ENCODE data around the gene KBTBD2. TPM values are rescaled to one million over a fixed set of nuclear protein-coding genes. Genes with fewer than 3 reads are reported as not detected.
"Not testable (repeated sequence)": the region's sequence is repeated elsewhere in the genome, so short reads cannot be mapped to it uniquely, and the experiment has no call there.

The KBTBD2 gene
- total and polyA plus RNA-seq, 4 donors, result 8.5 to 49.8 (median 28.4) TPM

- 0% methylated on average over 8 of the region's 8 CpGs for WGBS, 2 donors
- Histone ChIP-seq H3K27me3 (ENCODE audit: control insufficient read depth in 1 of 2, insufficient read depth in 2 of 2, low read length in 1 of 2) (no peaks in the 10 kb centered on the region), H3K9me3 (ENCODE audit: control insufficient read depth, low read length) (no peaks in the 10 kb centered on the region), H3K27ac (ENCODE audit: low read depth in 1 of 2, low read length in 2 of 2) (peak overlapping the region; percentile 61 to 95), H3K4me1 (ENCODE audit: control insufficient read depth in 1 of 2, insufficient read depth in 2 of 2, low read length in 2 of 2) (no peaks in the 10 kb centered on the region), H3K4me3 (ENCODE audit: low read length in 2 of 2) (peak overlapping the region; percentile 81 to 99), H3K36me3 (ENCODE audit: control insufficient read depth in 1 of 2, insufficient read depth in 2 of 2, low read length in 1 of 2) (no peaks in the 10 kb centered on the region)
- no peak for ATAC-seq (ENCODE audit: low FRiP score)
- intact Hi-C loops (cut with DNase I), result loop anchor here (5.0 kb wide), 2 partner anchors 47 to 172 kb away; partner anchors contain the start of gene NT5C3A (in 1 of the 2)
- no peak for DNase-seq
Measured at GRCh38 chr7:32890793-32891042, 842 bp downstream of the KBTBD2 start.

DNA sequence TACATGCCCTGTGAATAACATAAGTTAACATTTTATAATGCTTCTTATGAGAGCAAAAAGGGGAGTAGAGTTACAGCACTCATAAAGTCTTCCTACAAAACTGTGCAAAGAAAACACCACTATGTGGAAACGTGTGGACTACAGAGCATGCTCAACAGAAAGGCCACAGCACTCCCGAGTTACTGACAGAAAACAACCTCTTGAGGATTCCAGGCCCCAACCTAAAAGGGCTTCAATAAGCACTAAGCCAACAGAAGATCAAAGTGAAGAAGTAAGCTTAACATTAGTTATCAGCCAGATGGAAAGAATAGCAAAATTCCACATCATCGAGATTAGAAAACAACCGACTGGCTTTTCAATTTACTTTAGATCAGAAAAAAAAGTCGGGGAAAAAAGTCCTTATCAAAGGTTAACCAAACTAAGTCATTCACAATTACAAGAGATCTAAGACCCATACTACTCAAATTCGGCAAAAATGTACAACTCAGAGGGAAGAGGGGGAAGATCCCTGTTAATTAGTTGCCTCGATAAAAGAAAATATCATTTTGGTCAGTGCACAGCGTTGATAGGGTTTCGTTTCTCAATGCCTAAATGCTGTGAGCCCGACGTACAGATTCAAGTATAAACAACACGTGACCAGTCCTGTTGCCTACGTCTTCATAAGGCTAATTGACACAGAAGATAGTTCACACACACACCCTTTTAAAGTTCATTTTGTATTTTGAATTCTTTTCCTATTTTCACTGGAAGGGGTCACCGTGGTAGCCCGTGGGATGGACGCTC is 1.4 kb downstream of the KBTBD2 start:
- Histone ChIP-seq H3K27me3 (ENCODE audit: control insufficient read depth in 1 of 2, insufficient read depth in 2 of 2, low read length in 1 of 2) (no peaks in the 10 kb centered on the region), H3K9me3 (ENCODE audit: control insufficient read depth, low read length) (no peaks in the 10 kb centered on the region), H3K36me3 (ENCODE audit: control insufficient read depth in 1 of 2, insufficient read depth in 2 of 2, low read length in 1 of 2) (no peaks in the 10 kb centered on the region), H3K27ac (ENCODE audit: low read depth in 1 of 2, low read length in 2 of 2) (peak overlapping the region; percentile 72 to 95), H3K4me1 (ENCODE audit: control insufficient read depth in 1 of 2, insufficient read depth in 2 of 2, low read length in 2 of 2) (no peaks in the 10 kb centered on the region), H3K4me3 (ENCODE audit: low read length in 2 of 2) (peak overlapping the region; percentile 81 to 99)
- 0 to 1% methylated on average over 16 of the region's 16 CpGs for WGBS, 2 donors
- intact Hi-C loops (cut with DNase I), result loop anchor here (5.0 kb wide), 2 partner anchors 47 to 172 kb away; partner anchors contain the start of gene NT5C3A (in 1 of the 2)
- no peak for ATAC-seq (ENCODE audit: low FRiP score)
- DNase-seq, result no peak

- H3K9me3 ChIP-seq (ENCODE audit: control insufficient read depth, low read length), result no peaks in the 10 kb centered on the region
- no peaks in the 10 kb centered on the region for H3K4me1 ChIP-seq (ENCODE audit: control insufficient read depth in 1 of 2, insufficient read depth in 2 of 2, low read length in 2 of 2)
- DNase-seq, result no peak
- intact Hi-C loops (cut with DNase I), result loop anchor here in 1 of 2 donors (10.0 kb wide), 1 partner anchor 394 kb away; the partner anchor contains the start of genes AVL9 and LSM5
- H3K4me3 ChIP-seq (ENCODE audit: low read length in 2 of 2), result no peak overlapping the region
- H3K27me3 ChIP-seq (ENCODE audit: control insufficient read depth in 1 of 2, insufficient read depth in 2 of 2, low read length in 1 of 2), result no peaks in the 10 kb centered on the region
- H3K27ac ChIP-seq (ENCODE audit: low read depth in 1 of 2, low read length in 2 of 2), result no peak overlapping the region
- 94 to 98% methylated on average over 6 of the region's 6 CpGs for WGBS, 2 donors
- no peak for ATAC-seq (ENCODE audit: low FRiP score)
- no peaks in the 10 kb centered on the region for H3K36me3 ChIP-seq (ENCODE audit: control insufficient read depth in 1 of 2, insufficient read depth in 2 of 2, low read length in 1 of 2)
Measured at GRCh38 chr7:32888505-32888904, 3.1 kb downstream of the KBTBD2 start.

- Histone ChIP-seq H3K27ac (ENCODE audit: low read depth in 1 of 2, low read length in 2 of 2) (no peak overlapping the region), H3K27me3 (ENCODE audit: control insufficient read depth in 1 of 2, insufficient read depth in 2 of 2, low read length in 1 of 2) (no peaks in the 10 kb centered on the region), H3K9me3 (ENCODE audit: control insufficient read depth, low read length) (no peaks in the 10 kb centered on the region), H3K4me3 (ENCODE audit: low read length in 2 of 2) (no peak overlapping the region), H3K4me1 (ENCODE audit: control insufficient read depth in 1 of 2, insufficient read depth in 2 of 2, low read length in 2 of 2) (no peaks in the 10 kb centered on the region), H3K36me3 (ENCODE audit: control insufficient read depth in 1 of 2, insufficient read depth in 2 of 2, low read length in 1 of 2) (no peaks in the 10 kb centered on the region)
- DNase-seq (no peak), ATAC-seq (ENCODE audit: low FRiP score) (no peak)
- 56 to 58% methylated on average over 3 of the region's 3 CpGs for WGBS, 2 donors
- intact Hi-C loops (cut with DNase I), result loop anchor here in 1 of 2 donors (10.0 kb wide), 1 partner anchor 393 kb away; the partner anchor contains the start of genes AVL9 and LSM5
Measured at GRCh38 chr7:32887395-32887794, 4.2 kb downstream of the KBTBD2 start.

DNA sequence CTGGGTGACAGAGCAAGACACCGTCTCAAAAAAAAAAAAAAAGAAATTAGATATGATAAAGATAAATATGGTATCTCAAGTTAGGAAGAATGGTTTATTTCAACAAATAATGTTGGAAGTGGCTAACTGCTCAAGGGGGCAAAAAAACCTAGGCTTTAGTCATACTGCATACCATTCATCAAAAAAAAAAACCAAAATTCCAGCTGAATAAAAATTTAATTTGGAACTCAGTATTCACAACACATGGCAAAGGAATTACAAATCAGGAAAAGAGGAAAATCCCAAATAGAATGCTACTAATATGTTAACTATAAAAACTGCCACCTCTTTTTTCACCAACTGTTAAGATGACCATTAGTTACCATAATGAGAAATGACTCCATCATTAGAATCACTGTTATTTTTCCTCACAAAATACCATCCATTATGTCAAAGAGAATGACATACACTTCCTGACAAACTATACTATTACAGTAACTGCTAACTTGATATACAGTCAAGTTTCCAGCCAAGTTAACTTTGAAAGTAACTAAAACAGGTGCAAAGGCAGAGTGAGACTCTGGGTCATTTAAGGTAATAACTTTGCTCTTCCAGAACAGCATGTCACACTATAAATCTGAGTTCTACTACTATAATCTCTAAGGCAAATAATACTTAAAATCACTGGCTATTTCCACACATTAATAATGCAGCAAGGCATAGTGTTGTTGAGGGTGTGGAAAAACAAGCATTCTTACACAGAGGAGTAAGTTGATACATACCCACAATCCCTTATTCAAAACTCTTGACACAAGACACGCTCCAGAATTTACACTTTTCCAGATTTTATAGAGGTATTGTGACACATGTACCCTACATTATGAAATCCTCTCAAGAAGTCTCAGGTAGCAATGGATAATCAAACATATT is 10.2 kb downstream of the KBTBD2 start:
- no peak for ATAC-seq (ENCODE audit: low FRiP score)
- H3K4me3 ChIP-seq (ENCODE audit: low read length in 2 of 2), result no peak overlapping the region
- 29 to 32% methylated on average over 2 of the region's 2 CpGs for WGBS, 2 donors

DNA sequence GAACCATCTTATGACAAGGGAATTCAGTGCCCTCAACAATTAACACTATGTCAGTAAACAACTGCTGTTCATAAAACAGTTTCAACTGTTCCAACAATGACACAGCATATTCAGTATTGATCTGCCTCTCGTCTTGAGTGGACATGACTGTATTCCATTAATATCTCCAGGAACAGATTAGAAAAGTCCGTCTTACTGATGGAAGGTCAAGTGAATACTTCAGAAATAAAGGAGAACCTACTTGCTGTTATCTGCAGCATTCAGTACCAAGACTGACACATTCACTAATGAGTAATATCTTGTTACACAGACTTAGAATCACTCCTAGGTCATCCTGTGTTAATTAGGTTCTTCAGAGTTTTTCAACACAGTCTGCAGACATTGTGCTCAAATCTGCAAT is 12.1 kb downstream of the KBTBD2 start:
- WGBS, 2 donors, result 35 to 44% methylated on average over 2 of the region's 2 CpGs
- H3K36me3 ChIP-seq (ENCODE audit: control insufficient read depth in 1 of 2, insufficient read depth in 2 of 2, low read length in 1 of 2), result no peaks in the 10 kb centered on the region
- H3K9me3 ChIP-seq (ENCODE audit: control insufficient read depth, low read length), result no peaks in the 10 kb centered on the region
- ATAC-seq (ENCODE audit: low FRiP score) (no peak), DNase-seq (no peak)
- H3K4me3 ChIP-seq (ENCODE audit: low read length in 2 of 2), result no peak overlapping the region
- H3K4me1 ChIP-seq (ENCODE audit: control insufficient read depth in 1 of 2, insufficient read depth in 2 of 2, low read length in 2 of 2), result no peaks in the 10 kb centered on the region
- H3K27me3 ChIP-seq (ENCODE audit: control insufficient read depth in 1 of 2, insufficient read depth in 2 of 2, low read length in 1 of 2), result no peaks in the 10 kb centered on the region
- no peak overlapping the region for H3K27ac ChIP-seq (ENCODE audit: low read depth in 1 of 2, low read length in 2 of 2)
- intact Hi-C loops (cut with DNase I), result no loop called here

More for the DNA sequence above, 10.2 kb downstream of the KBTBD2 start:
- H3K27ac ChIP-seq (ENCODE audit: low read depth in 1 of 2, low read length in 2 of 2), result no peak overlapping the region
- no peaks in the 10 kb centered on the region for H3K9me3 ChIP-seq (ENCODE audit: control insufficient read depth, low read length)
- no peaks in the 10 kb centered on the region for H3K36me3 ChIP-seq (ENCODE audit: control insufficient read depth in 1 of 2, insufficient read depth in 2 of 2, low read length in 1 of 2)
- DNase-seq, result no peak
- intact Hi-C loops (cut with DNase I), result loop anchor here in 1 of 2 donors (10.0 kb wide), 1 partner anchor 387 kb away; the partner anchor contains the start of genes AVL9 and LSM5
- H3K4me1 ChIP-seq (ENCODE audit: control insufficient read depth in 1 of 2, insufficient read depth in 2 of 2, low read length in 2 of 2), result no peaks in the 10 kb centered on the region
- H3K27me3 ChIP-seq (ENCODE audit: control insufficient read depth in 1 of 2, insufficient read depth in 2 of 2, low read length in 1 of 2), result no peaks in the 10 kb centered on the region

GRCh38 chr7:32878023-32878422 is 13.5 kb downstream of the KBTBD2 start:
- ATAC-seq (ENCODE audit: low FRiP score); H3K27ac ChIP-seq (ENCODE audit: low read depth in 1 of 2, low read length in 2 of 2); H3K27me3 ChIP-seq (ENCODE audit: control insufficient read depth in 1 of 2, insufficient read depth in 2 of 2, low read length in 1 of 2); H3K4me1 ChIP-seq (ENCODE audit: control insufficient read depth in 1 of 2, insufficient read depth in 2 of 2, low read length in 2 of 2); H3K36me3 ChIP-seq (ENCODE audit: control insufficient read depth in 1 of 2, insufficient read depth in 2 of 2, low read length in 1 of 2); DNase-seq; H3K4me3 ChIP-seq (ENCODE audit: low read length in 2 of 2); intact Hi-C loops (cut with DNase I); H3K9me3 ChIP-seq (ENCODE audit: control insufficient read depth, low read length): not testable (repeated sequence)
- 85 to 95% methylated on average over 8 of the region's 8 CpGs for WGBS, 2 donors

DNA sequence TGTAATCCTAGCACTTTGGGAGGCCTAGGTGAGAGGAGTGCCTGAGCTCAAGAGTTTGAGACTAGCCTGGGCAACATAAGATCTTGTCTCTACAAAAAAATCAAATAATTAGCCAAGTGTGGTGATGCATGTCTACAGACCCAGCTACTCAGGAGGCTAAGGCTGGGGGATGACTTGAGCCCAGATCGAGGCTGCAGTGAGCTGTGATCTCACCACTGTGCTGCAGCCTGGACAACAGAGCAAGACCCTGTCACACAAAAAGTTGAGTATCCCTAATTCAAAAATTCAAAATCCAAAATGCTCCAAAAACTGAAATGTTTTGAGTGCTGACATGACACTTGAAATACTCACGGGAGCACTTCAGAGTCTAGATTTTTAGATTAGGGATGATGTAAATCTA is 19.1 kb downstream of the KBTBD2 start:
- Histone ChIP-seq H3K27ac (ENCODE audit: low read depth in 1 of 2, low read length in 2 of 2) (no peak overlapping the region), H3K9me3 (ENCODE audit: control insufficient read depth, low read length) (no peaks in the 10 kb centered on the region), H3K4me1 (ENCODE audit: control insufficient read depth in 1 of 2, insufficient read depth in 2 of 2, low read length in 2 of 2) (no peaks in the 10 kb centered on the region), H3K4me3 (ENCODE audit: low read length in 2 of 2) (no peak overlapping the region), H3K36me3 (ENCODE audit: control insufficient read depth in 1 of 2, insufficient read depth in 2 of 2, low read length in 1 of 2) (peaks cover 6 to 10% of the 10 kb centered on the region in 2 donors), H3K27me3 (ENCODE audit: control insufficient read depth in 1 of 2, insufficient read depth in 2 of 2, low read length in 1 of 2) (no peaks in the 10 kb centered on the region)
- 91 to 92% methylated on average over 2 of the region's 2 CpGs for whole genome bisulfite sequencing, 2 donors
- DNase-seq (no peak), ATAC-seq (ENCODE audit: low FRiP score) (no peak)
- intact Hi-C loops (cut with DNase I), result no loop called here

Data from aorta (tissue), 5 donors.